ENCODE data around the gene IFNLR1. TPM values are rescaled to one million over a fixed set of nuclear protein-coding genes. Genes with fewer than 3 reads are reported as not detected.

The IFNLR1 gene
- polyA plus RNA-seq, 1 donor (not counting 4 experiments of a cell fraction or from before 2014, with no cell fraction given), result 3.4 TPM

DNA sequence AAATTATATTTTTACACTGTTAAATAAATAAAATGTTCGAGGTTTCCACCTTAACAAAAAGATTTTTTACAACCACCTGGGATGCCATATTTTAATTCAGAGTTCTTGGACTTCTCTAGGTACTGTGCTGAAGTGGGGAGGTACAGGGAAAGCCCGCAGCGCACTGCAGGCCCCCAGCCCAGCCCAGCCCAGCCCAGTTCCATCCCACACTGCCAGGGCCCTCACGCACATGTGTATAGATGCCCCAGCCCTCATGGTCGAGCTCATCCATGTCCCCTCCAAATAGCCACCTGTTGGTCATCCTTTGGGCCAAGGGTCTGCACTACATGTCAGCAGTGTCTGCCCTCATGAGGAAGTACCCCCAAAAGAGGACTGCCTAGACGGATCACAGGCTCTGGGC is 63.5 kb downstream of the IFNLR1 start:
- no peak for DNase-seq (ENCODE audit: low read depth, low spot score)
- no peak for FAIRE-seq

GRCh38 chr1:24122776-24123175 is 64.3 kb downstream of the IFNLR1 start:
- FAIRE-seq, result no peak
- no peak overlapping the region for H3K9ac ChIP-seq (ENCODE audit: control insufficient read depth, extremely low read depth, insufficient read depth, low read length)

More for the DNA sequence above, 63.5 kb downstream of the IFNLR1 start:
- Histone ChIP-seq H3K27ac (ENCODE audit: control insufficient read depth, insufficient read depth, low read length) (no peak overlapping the region), H3K9me3 (ENCODE audit: control insufficient read depth, low read depth, low read length) (no peaks in the 10 kb centered on the region), H3K36me3 (ENCODE audit: control insufficient read depth in 2 of 2, extremely low read depth in 1 of 2, insufficient read depth in 2 of 2, low read length in 2 of 2) (peaks cover 0 to 3% of the 10 kb centered on the region in 2 experiments), H3K4me2 (ENCODE audit: control insufficient read depth, extremely low read depth, insufficient read depth, low read depth, low read length) (no peak overlapping the region), H4K20me1 (ENCODE audit: control insufficient read depth, extremely low read depth, insufficient read depth, low read length) (no peaks in the 10 kb centered on the region), H3K4me1 (ENCODE audit: control insufficient read depth, extremely low read depth, insufficient read depth, low read length) (peaks cover 20% of the 10 kb centered on the region), H3K9ac (ENCODE audit: control insufficient read depth, extremely low read depth, insufficient read depth, low read length) (no peak overlapping the region), H3K79me2 (ENCODE audit: control insufficient read depth, insufficient read depth, low read length) (no peaks in the 10 kb centered on the region), H3K4me3 (ENCODE audit: control insufficient read depth in 2 of 3, extremely low read depth in 1 of 3, insufficient read depth in 2 of 3, low read depth in 1 of 3, low read length in 3 of 3) (no peak overlapping the region), H2AFZ (ENCODE audit: control insufficient read depth, low read length) (no peak overlapping the region), H3K9me1 (ENCODE audit: control insufficient read depth, extremely low read depth, insufficient read depth, low read length) (no peaks in the 10 kb centered on the region), H3K27me3 (ENCODE audit: control insufficient read depth, extremely low read depth, insufficient read depth, low read length) (no peaks in the 10 kb centered on the region)
- TF ChIP-seq, protein P1, sequence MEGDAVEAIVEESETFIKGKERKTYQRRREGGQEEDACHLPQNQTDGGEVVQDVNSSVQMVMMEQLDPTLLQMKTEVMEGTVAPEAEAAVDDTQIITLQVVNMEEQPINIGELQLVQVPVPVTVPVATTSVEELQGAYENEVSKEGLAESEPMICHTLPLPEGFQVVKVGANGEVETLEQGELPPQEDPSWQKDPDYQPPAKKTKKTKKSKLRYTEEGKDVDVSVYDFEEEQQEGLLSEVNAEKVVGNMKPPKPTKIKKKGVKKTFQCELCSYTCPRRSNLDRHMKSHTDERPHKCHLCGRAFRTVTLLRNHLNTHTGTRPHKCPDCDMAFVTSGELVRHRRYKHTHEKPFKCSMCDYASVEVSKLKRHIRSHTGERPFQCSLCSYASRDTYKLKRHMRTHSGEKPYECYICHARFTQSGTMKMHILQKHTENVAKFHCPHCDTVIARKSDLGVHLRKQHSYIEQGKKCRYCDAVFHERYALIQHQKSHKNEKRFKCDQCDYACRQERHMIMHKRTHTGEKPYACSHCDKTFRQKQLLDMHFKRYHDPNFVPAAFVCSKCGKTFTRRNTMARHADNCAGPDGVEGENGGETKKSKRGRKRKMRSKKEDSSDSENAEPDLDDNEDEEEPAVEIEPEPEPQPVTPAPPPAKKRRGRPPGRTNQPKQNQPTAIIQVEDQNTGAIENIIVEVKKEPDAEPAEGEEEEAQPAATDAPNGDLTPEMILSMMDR (optimal IDR thresholded peaks at IDR 0.05 in 1 of 3, IDR thresholded peaks at IDR 0.05 in 1 of 3, conservative IDR thresholded peaks at IDR 0.05 in 1 of 3; ENCODE audit: extremely low read depth in 1 of 3, insufficient read depth in 2 of 3, low read length in 3 of 3), result no peak
- TF ChIP-seq EZH2 (IDR thresholded peaks at IDR 0.05; ENCODE audit: low read length), result no peak
- dilution Hi-C loops (cut with MboI; ENCODE audit: extremely low pct_ligation_motif_present, low sequenced_read_pairs), result no loop called here

More at GRCh38 chr1:24122776-24123175, 64.3 kb downstream of the IFNLR1 start:
- DNase-seq (ENCODE audit: low read depth, low spot score), result no peak
- TF ChIP-seq, protein P1 (optimal IDR thresholded peaks at IDR 0.05 in 1 of 3, IDR thresholded peaks at IDR 0.05 in 1 of 3, conservative IDR thresholded peaks at IDR 0.05 in 1 of 3; ENCODE audit: extremely low read depth in 1 of 3, insufficient read depth in 2 of 3, low read length in 3 of 3), result no peak
- TF ChIP-seq EZH2 (IDR thresholded peaks at IDR 0.05; ENCODE audit: low read length), result no peak
- H3K27ac ChIP-seq (ENCODE audit: control insufficient read depth, insufficient read depth, low read length), result no peak overlapping the region
- no peak overlapping the region for H3K4me3 ChIP-seq (ENCODE audit: control insufficient read depth in 2 of 3, extremely low read depth in 1 of 3, insufficient read depth in 2 of 3, low read depth in 1 of 3, low read length in 3 of 3)
- no peaks in the 10 kb centered on the region for H3K9me3 ChIP-seq (ENCODE audit: control insufficient read depth, low read depth, low read length)
- no peak overlapping the region for H2AFZ ChIP-seq (ENCODE audit: control insufficient read depth, low read length)
- H3K9me1 ChIP-seq (ENCODE audit: control insufficient read depth, extremely low read depth, insufficient read depth, low read length), result no peaks in the 10 kb centered on the region
- H3K4me2 ChIP-seq (ENCODE audit: control insufficient read depth, extremely low read depth, insufficient read depth, low read depth, low read length), result no peak overlapping the region
- H4K20me1 ChIP-seq (ENCODE audit: control insufficient read depth, extremely low read depth, insufficient read depth, low read length), result no peaks in the 10 kb centered on the region
- dilution Hi-C loops (cut with MboI; ENCODE audit: extremely low pct_ligation_motif_present, low sequenced_read_pairs), result no loop called here
- H3K79me2 ChIP-seq (ENCODE audit: control insufficient read depth, insufficient read depth, low read length), result no peaks in the 10 kb centered on the region
- peaks cover 29% of the 10 kb centered on the region for H3K4me1 ChIP-seq (ENCODE audit: control insufficient read depth, extremely low read depth, insufficient read depth, low read length)
- peaks cover 0 to 1% of the 10 kb centered on the region in 2 experiments for H3K36me3 ChIP-seq (ENCODE audit: control insufficient read depth in 2 of 2, extremely low read depth in 1 of 2, insufficient read depth in 2 of 2, low read length in 2 of 2)
- no peaks in the 10 kb centered on the region for H3K27me3 ChIP-seq (ENCODE audit: control insufficient read depth, extremely low read depth, insufficient read depth, low read length)
